ENCODE results near the gene PRPSAP1. TPM values are rescaled to one million over a fixed set of nuclear protein-coding genes. Genes with fewer than 3 reads are reported as not detected.

PRPSAP1 gene
- total and polyA plus RNA-seq, 2 of the 8 experiments (the other 6 are each of a cell fraction or from before 2014, with no cell fraction given): 32.0 to 54.2 TPM

- TF ChIP-seq ATF2 (IDR thresholded peaks at IDR 0.05; ENCODE audit: low read length): no peak
- TF ChIP-seq TAF1 (IDR thresholded peaks at IDR 0.05; ENCODE audit: low read depth, low read length): no peak
- no peak for TF ChIP-seq CHD1 (IDR thresholded peaks at IDR 0.05; ENCODE audit: low read depth, low read length)
- no peak for TF ChIP-seq RNF2 (IDR thresholded peaks at IDR 0.05; ENCODE audit: borderline replicate concordance, low read depth, low read length, missing control alignments, poor library complexity, severe bottlenecking)
- no peak for TF ChIP-seq FOSL1 (IDR thresholded peaks at IDR 0.05; ENCODE audit: insufficient read depth, low read depth, low read length)
- TF ChIP-seq JUND (IDR thresholded peaks at IDR 0.05; ENCODE audit: low read length): no peak
- no peak for TF ChIP-seq USF2 (IDR thresholded peaks at IDR 0.05; ENCODE audit: low read length)
Measured at GRCh38 chr17:76317535-76317934, 36.2 kb downstream of the PRPSAP1 start (continued).
